ENCODE results near the gene WNT4.

WNT4 gene

DNA sequence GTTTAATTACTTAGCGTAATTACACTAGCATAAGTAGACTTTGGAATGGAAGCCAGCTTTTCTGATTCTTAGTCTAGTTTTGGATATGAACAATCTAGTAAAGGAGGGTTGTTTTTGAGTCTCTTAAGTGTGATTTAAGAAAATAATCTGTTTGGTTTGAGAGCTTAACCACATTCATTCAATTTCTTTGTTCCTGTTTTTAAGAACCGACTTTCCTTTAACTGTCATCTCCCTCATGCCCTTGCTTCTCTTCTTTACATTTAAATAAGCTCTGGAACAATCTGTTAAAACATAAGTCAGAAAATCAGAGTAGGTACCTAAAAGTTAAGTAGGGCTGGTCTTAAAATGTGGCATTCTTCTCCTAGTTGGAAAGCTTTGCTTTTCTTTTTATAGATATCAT lies 62.7 kb downstream of the WNT4 start:
- Histone ChIP-seq H4K20me1 (ENCODE audit: insufficient read depth, low read length) (peaks cover 81% of the 10 kb centered on the region), H3K27me3 (ENCODE audit: insufficient read depth, low read length, poor library complexity) (no peaks in the 10 kb centered on the region), H3K4me1 (ENCODE audit: insufficient read depth, low read length) (no peaks in the 10 kb centered on the region), H2AFZ (ENCODE audit: low read depth, low read length) (no peak overlapping the region), H3K9me3 (ENCODE audit: insufficient read depth, low read length, severe bottlenecking) (no peaks in the 10 kb centered on the region), H3K79me2 (ENCODE audit: insufficient read depth, low read length) (peaks cover 100% of the 10 kb centered on the region), H3K9ac (ENCODE audit: low read depth, low read length) (no peak overlapping the region), H3K36me3 (ENCODE audit: insufficient read depth, low read length) (peaks cover 81% of the 10 kb centered on the region), H3K4me2 (ENCODE audit: insufficient read depth, low read length) (no peak overlapping the region), H3K27ac (ENCODE audit: low read length) (no peak overlapping the region), H3K4me3 (ENCODE audit: low read depth in 1 of 2, low read length in 2 of 2) (no peak overlapping the region)
- no peak for ATAC-seq (ENCODE audit: insufficient read depth, low read depth)
- DNase-seq = no peak
- TF ChIP-seq, protein P1, sequence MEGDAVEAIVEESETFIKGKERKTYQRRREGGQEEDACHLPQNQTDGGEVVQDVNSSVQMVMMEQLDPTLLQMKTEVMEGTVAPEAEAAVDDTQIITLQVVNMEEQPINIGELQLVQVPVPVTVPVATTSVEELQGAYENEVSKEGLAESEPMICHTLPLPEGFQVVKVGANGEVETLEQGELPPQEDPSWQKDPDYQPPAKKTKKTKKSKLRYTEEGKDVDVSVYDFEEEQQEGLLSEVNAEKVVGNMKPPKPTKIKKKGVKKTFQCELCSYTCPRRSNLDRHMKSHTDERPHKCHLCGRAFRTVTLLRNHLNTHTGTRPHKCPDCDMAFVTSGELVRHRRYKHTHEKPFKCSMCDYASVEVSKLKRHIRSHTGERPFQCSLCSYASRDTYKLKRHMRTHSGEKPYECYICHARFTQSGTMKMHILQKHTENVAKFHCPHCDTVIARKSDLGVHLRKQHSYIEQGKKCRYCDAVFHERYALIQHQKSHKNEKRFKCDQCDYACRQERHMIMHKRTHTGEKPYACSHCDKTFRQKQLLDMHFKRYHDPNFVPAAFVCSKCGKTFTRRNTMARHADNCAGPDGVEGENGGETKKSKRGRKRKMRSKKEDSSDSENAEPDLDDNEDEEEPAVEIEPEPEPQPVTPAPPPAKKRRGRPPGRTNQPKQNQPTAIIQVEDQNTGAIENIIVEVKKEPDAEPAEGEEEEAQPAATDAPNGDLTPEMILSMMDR (IDR thresholded peaks at IDR 0.05; ENCODE audit: borderline replicate concordance, extremely low read depth, low read length, poor library complexity, severe bottlenecking) = no peak
- no peak for TF ChIP-seq EZH2 (IDR thresholded peaks at IDR 0.05; ENCODE audit: borderline replicate concordance, low read depth, low read length, severe bottlenecking)

DNA sequence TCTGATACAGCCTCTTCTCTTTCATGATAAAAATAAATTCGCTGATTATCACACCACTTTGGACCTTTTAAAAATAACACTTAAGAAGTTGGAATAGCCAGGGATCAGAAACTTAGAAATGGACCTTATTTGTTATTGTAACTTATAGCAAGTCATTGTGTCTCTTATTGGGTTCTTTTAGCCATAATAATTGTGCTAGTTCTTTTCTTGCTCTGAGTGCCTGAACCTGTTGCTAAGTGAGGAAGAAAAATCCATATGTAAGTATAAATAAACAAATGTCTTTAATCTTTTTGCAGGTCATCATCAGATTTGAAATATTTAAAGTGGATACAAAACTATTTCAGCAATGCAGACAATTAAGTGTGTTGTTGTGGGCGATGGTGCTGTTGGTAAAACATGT lies 64.8 kb downstream of the WNT4 start:
- H3K36me3 ChIP-seq (ENCODE audit: insufficient read depth, low read length) = peaks cover 78% of the 10 kb centered on the region
- no peak overlapping the region for H3K4me2 ChIP-seq (ENCODE audit: insufficient read depth, low read length)
- H3K79me2 ChIP-seq (ENCODE audit: insufficient read depth, low read length) = peaks cover 100% of the 10 kb centered on the region
- no peak overlapping the region for H3K27ac ChIP-seq (ENCODE audit: low read length)
- no peak overlapping the region for H3K9ac ChIP-seq (ENCODE audit: low read depth, low read length)
- no peaks in the 10 kb centered on the region for H3K4me1 ChIP-seq (ENCODE audit: insufficient read depth, low read length)
- no peak for ATAC-seq (ENCODE audit: insufficient read depth, low read depth)
- TF ChIP-seq, protein P1 (IDR thresholded peaks at IDR 0.05; ENCODE audit: borderline replicate concordance, extremely low read depth, low read length, poor library complexity, severe bottlenecking) = no peak
- no peak for TF ChIP-seq EZH2 (IDR thresholded peaks at IDR 0.05; ENCODE audit: borderline replicate concordance, low read depth, low read length, severe bottlenecking)
- peaks cover 89% of the 10 kb centered on the region for H4K20me1 ChIP-seq (ENCODE audit: insufficient read depth, low read length)
- H2AFZ ChIP-seq (ENCODE audit: low read depth, low read length) = no peak overlapping the region
- DNase-seq = no peak
- no peaks in the 10 kb centered on the region for H3K9me3 ChIP-seq (ENCODE audit: insufficient read depth, low read length, severe bottlenecking)
- H3K27me3 ChIP-seq (ENCODE audit: insufficient read depth, low read length, poor library complexity) = no peaks in the 10 kb centered on the region
- no peak overlapping the region for H3K4me3 ChIP-seq (ENCODE audit: low read depth in 1 of 2, low read length in 2 of 2)

GRCh38 chr1:22077728-22078127 lies 65.2 kb downstream of the WNT4 start:
- TF ChIP-seq, protein P1 (IDR thresholded peaks at IDR 0.05; ENCODE audit: borderline replicate concordance, extremely low read depth, low read length, poor library complexity, severe bottlenecking) = no peak
- no peak for TF ChIP-seq EZH2 (IDR thresholded peaks at IDR 0.05; ENCODE audit: borderline replicate concordance, low read depth, low read length, severe bottlenecking)
- Histone ChIP-seq H3K79me2 (ENCODE audit: insufficient read depth, low read length) (peaks cover 100% of the 10 kb centered on the region), H3K4me1 (ENCODE audit: insufficient read depth, low read length) (no peaks in the 10 kb centered on the region), H3K27me3 (ENCODE audit: insufficient read depth, low read length, poor library complexity) (no peaks in the 10 kb centered on the region), H4K20me1 (ENCODE audit: insufficient read depth, low read length) (peaks cover 93% of the 10 kb centered on the region), H3K4me3 (ENCODE audit: low read depth in 1 of 2, low read length in 2 of 2) (no peak overlapping the region), H3K27ac (ENCODE audit: low read length) (no peak overlapping the region), H3K4me2 (ENCODE audit: insufficient read depth, low read length) (no peak overlapping the region), H3K9ac (ENCODE audit: low read depth, low read length) (no peak overlapping the region), H3K36me3 (ENCODE audit: insufficient read depth, low read length) (peaks cover 75% of the 10 kb centered on the region), H2AFZ (ENCODE audit: low read depth, low read length) (no peak overlapping the region), H3K9me3 (ENCODE audit: insufficient read depth, low read length, severe bottlenecking) (no peaks in the 10 kb centered on the region)
- ATAC-seq (ENCODE audit: insufficient read depth, low read depth) (no peak), DNase-seq (no peak)

- Histone ChIP-seq H3K79me2 (ENCODE audit: insufficient read depth, low read length) (peaks cover 100% of the 10 kb centered on the region), H2AFZ (ENCODE audit: low read depth, low read length) (no peak overlapping the region)
Observed at GRCh38 chr1:22076346-22076745, 66.6 kb downstream of the WNT4 start.

More at GRCh38 chr1:22076346-22076745, 66.6 kb downstream of the WNT4 start:
- no peak overlapping the region for H3K27ac ChIP-seq (ENCODE audit: low read length)
- peaks cover 65% of the 10 kb centered on the region for H3K36me3 ChIP-seq (ENCODE audit: insufficient read depth, low read length)
- no peak overlapping the region for H3K4me2 ChIP-seq (ENCODE audit: insufficient read depth, low read length)
- peaks cover 96% of the 10 kb centered on the region for H4K20me1 ChIP-seq (ENCODE audit: insufficient read depth, low read length)
- H3K27me3 ChIP-seq (ENCODE audit: insufficient read depth, low read length, poor library complexity) = no peaks in the 10 kb centered on the region
- DNase-seq (no peak), ATAC-seq (ENCODE audit: insufficient read depth, low read depth) (no peak)
- H3K4me3 ChIP-seq (ENCODE audit: low read depth in 1 of 2, low read length in 2 of 2) = no peak overlapping the region
- no peak overlapping the region for H3K9ac ChIP-seq (ENCODE audit: low read depth, low read length)
- H3K4me1 ChIP-seq (ENCODE audit: insufficient read depth, low read length) = no peaks in the 10 kb centered on the region
- H3K9me3 ChIP-seq (ENCODE audit: insufficient read depth, low read length, severe bottlenecking) = no peaks in the 10 kb centered on the region
- no peak for TF ChIP-seq EZH2 (IDR thresholded peaks at IDR 0.05; ENCODE audit: borderline replicate concordance, low read depth, low read length, severe bottlenecking)
- TF ChIP-seq, protein P1 (IDR thresholded peaks at IDR 0.05; ENCODE audit: borderline replicate concordance, extremely low read depth, low read length, poor library complexity, severe bottlenecking) = no peak

Data from DND-41 (cell line).